Panc1 (cell line): ENCODE results near the gene MYH14. TPM values are rescaled to one million over a fixed set of nuclear protein-coding genes. Genes with fewer than 3 reads are reported as not detected.

Experiments
- ATAC-seq: fragments of 200-7000 bp; cut with Tn5 transposase; 2 replicates; pipeline ENCODE4 v1.9.1; 2020; ENCODE audit warnings: mild to moderate bottlenecking, moderate library complexity
- BruUV-seq: library from RNA; stranded (reverse); fragments of 400-500 nt; replicated peaks from 2 replicates; lab custom pipeline; 2021; lab: Mats Ljungman, UMichigan
- CTCF ChIA-PET: fragments of 300-600 bp; sonication (Branson Sonifier 250); formaldehyde crosslinking; loops from one replicate; lab custom pipeline; 2022; ENCODE audit warnings: antibody characterized with exemption; lab: Charles Lee
- POLR2A ChIA-PET: fragments of 300-600 bp; sonication (Branson Sonifier 250); formaldehyde crosslinking; loops from one replicate; lab custom pipeline; 2022; ENCODE audit warnings: antibody characterized with exemption; lab: Charles Lee
- DNase-seq: peaks from one replicate; pipeline ENCODE4 v3.0.0-alpha.2; 2010; ENCODE audit warnings: low read depth, low spot score
- H3K27ac ChIP-seq: 2 replicates; pipeline ENCODE4 v1.5.1; 2011; ENCODE audit warnings: mild to moderate bottlenecking, low read length, inconsistent platforms
- H3K27me3 ChIP-seq: fragments of 200-500 bp; sonication (Bioruptor generic); 2 replicates; pipeline ENCODE4 v1.6.0; 2014; ENCODE audit warnings: low read length, inconsistent platforms; ENCODE audit not compliant: control insufficient read depth, insufficient read depth
- H3K36me3 ChIP-seq: fragments of 200-500 bp; sonication (Bioruptor generic); 2 replicates; pipeline ENCODE4 v1.5.1; 2014; ENCODE audit warnings: inconsistent platforms, mild to moderate bottlenecking, low read length, moderate library complexity; ENCODE audit not compliant: control insufficient read depth, insufficient read depth
- H3K4me1 ChIP-seq: 2 replicates; pipeline ENCODE4 v1.5.1; 2011; ENCODE audit warnings: inconsistent platforms, mild to moderate bottlenecking, low read length, moderate library complexity; ENCODE audit not compliant: control insufficient read depth, insufficient read depth
- H3K4me3 ChIP-seq, 2 experiments: 2 replicates each; pipeline ENCODE4 v1.5.1; 2011 to 2012; ENCODE audit warnings: low read depth in 2 of 2, low read length in 2 of 2, mild to moderate bottlenecking in 2 of 2, inconsistent platforms in 1 of 2, moderate library complexity in 1 of 2
- H3K9me3 ChIP-seq: fragments of 200-500 bp; sonication (Bioruptor generic); 2 replicates; pipeline ENCODE4 v1.5.1; 2014; ENCODE audit warnings: low read depth, mild to moderate bottlenecking, inconsistent platforms, low read length, moderate library complexity; ENCODE audit not compliant: control insufficient read depth, insufficient read depth
- POLR2AphosphoS5 ChIP-seq: IDR thresholded peaks from 2 replicates; pipeline ENCODE4 v1.6.1; 2012; ENCODE audit warnings: mild to moderate bottlenecking, low read depth, low read length, moderate library complexity
- SIN3A ChIP-seq: IDR thresholded peaks from 2 replicates; pipeline ENCODE4 v1.6.1; 2012; ENCODE audit warnings: low read depth, mild to moderate bottlenecking, low read length, moderate library complexity, borderline replicate concordance; ENCODE audit not compliant: insufficient read depth
- TCF7L2 ChIP-seq: IDR thresholded peaks from 2 replicates; pipeline ENCODE4 v1.6.1; 2011; ENCODE audit warnings: mild to moderate bottlenecking, low read depth, low read length, inconsistent platforms
- in situ Hi-C: cut with HindIII; loops from 2 replicates; pipeline ENCODE4 v1.10.0; 2016; ENCODE audit warnings: low sequenced_read_pairs, low pct_unique_long_range_greater_than_20kb
- intact Hi-C: fragments of 100-400 bp; cut with micrococcal nuclease; formaldehyde crosslinking; loops from one replicate; pipeline ENCODE4 v1.10.0; 2022; ENCODE audit not compliant: unreplicated experiment
- total RNA-seq: library from RNA; stranded (reverse); gene quantifications from one replicate; pipeline ENCODE4 v1.2.1, GENCODE V29; 2021; ENCODE audit not compliant: unreplicated experiment
- TF ChIP-seq, protein P1 (sequence below), 2 experiments: IDR thresholded peaks; 2 replicates each; pipeline ENCODE4 v1.6.1; 2011 to 2012; ENCODE audit warnings: low read depth in 2 of 2, control low read depth in 1 of 2, low read length in 1 of 2, mild to moderate bottlenecking in 1 of 2, moderate library complexity in 1 of 2; ENCODE audit not compliant: insufficient read depth in 1 of 2
- TF ChIP-seq, protein P2 (sequence below): fragments of 450-650 bp; IDR thresholded peaks from 2 replicates; pipeline ENCODE4 v1.5.1; 2017; ENCODE audit warnings: mild to moderate bottlenecking

The MYH14 gene
- total RNA-seq, 1 experiment from 2014 or later, result 23.8 TPM

DNA sequence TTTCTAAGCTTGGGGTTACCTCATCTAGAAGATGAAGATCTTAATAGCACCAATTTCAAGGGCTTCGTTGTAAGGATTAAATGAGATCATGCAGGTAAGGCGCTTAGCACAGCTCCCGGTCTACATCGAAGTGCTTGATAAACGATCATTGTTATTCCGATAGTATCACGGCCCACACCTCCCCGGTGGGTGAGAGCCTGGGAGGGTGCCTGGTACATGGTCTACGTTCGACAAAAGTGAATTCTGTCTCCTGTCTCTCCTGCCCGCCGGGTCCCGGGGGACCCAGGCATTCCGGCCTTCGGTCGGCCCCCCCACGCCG is 501 bp upstream of the MYH14 start:
- ATAC-seq (peak; percentile 7), DNase-seq (no peak)
- intact Hi-C loops, result no loop called here
- ChIA-PET POLR2A (interaction anchor here (0.6 kb wide), 1 partner anchor 60 kb away, joined by 3 read pairs; no protein-coding TSS in a partner anchor), CTCF (no interaction called here)
- Histone ChIP-seq H3K9me3 (no peaks in the 10 kb centered on the region), H3K27me3 (no peaks in the 10 kb centered on the region), H3K36me3 (no peaks in the 10 kb centered on the region), H3K4me3 (peak overlapping the region; percentile 41 to 51), H3K4me1 (no peaks in the 10 kb centered on the region; the same call in 1 of the 2 replicates), H3K27ac (0 out of 2 replicates have a peak overlapping the region, but pooled peaks have one; percentile 51)
- in situ Hi-C loops, result no loop called here
- BruUV-seq, result no TSS peak
- TF ChIP-seq, protein P1, sequence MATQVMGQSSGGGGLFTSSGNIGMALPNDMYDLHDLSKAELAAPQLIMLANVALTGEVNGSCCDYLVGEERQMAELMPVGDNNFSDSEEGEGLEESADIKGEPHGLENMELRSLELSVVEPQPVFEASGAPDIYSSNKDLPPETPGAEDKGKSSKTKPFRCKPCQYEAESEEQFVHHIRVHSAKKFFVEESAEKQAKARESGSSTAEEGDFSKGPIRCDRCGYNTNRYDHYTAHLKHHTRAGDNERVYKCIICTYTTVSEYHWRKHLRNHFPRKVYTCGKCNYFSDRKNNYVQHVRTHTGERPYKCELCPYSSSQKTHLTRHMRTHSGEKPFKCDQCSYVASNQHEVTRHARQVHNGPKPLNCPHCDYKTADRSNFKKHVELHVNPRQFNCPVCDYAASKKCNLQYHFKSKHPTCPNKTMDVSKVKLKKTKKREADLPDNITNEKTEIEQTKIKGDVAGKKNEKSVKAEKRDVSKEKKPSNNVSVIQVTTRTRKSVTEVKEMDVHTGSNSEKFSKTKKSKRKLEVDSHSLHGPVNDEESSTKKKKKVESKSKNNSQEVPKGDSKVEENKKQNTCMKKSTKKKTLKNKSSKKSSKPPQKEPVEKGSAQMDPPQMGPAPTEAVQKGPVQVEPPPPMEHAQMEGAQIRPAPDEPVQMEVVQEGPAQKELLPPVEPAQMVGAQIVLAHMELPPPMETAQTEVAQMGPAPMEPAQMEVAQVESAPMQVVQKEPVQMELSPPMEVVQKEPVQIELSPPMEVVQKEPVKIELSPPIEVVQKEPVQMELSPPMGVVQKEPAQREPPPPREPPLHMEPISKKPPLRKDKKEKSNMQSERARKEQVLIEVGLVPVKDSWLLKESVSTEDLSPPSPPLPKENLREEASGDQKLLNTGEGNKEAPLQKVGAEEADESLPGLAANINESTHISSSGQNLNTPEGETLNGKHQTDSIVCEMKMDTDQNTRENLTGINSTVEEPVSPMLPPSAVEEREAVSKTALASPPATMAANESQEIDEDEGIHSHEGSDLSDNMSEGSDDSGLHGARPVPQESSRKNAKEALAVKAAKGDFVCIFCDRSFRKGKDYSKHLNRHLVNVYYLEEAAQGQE (IDR thresholded peaks at IDR 0.05; ENCODE audit: insufficient read depth in 1 of 2, low read depth in 2 of 2, low read length in 1 of 2), result no peak
- TF ChIP-seq SIN3A (no peak), TCF7L2 (no peak), POLR2AphosphoS5 (no peak)
- TF ChIP-seq, protein P2, sequence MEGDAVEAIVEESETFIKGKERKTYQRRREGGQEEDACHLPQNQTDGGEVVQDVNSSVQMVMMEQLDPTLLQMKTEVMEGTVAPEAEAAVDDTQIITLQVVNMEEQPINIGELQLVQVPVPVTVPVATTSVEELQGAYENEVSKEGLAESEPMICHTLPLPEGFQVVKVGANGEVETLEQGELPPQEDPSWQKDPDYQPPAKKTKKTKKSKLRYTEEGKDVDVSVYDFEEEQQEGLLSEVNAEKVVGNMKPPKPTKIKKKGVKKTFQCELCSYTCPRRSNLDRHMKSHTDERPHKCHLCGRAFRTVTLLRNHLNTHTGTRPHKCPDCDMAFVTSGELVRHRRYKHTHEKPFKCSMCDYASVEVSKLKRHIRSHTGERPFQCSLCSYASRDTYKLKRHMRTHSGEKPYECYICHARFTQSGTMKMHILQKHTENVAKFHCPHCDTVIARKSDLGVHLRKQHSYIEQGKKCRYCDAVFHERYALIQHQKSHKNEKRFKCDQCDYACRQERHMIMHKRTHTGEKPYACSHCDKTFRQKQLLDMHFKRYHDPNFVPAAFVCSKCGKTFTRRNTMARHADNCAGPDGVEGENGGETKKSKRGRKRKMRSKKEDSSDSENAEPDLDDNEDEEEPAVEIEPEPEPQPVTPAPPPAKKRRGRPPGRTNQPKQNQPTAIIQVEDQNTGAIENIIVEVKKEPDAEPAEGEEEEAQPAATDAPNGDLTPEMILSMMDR, result no peak

DNA sequence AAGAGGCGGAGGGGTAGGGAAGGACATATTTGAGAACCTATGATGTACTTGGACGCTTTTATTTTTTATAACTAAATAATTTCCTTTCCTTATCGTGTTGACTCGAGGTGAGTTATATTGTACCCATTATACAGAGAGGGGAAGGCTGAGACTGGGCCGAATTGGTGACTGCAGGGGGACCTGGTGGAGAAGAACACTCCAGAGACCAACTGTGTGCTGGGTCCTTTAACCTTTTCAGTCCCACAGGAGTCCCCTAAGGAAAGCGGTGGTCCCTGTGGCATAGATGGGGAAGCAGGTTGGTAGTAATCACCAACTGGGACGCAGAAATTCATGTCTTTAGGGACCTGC is 633 bp downstream of the MYH14 start:
- H3K4me1 ChIP-seq, result no peaks in the 10 kb centered on the region; the same call in 1 of the 2 replicates
- H3K27ac ChIP-seq, result peak overlapping the region; percentile 51; the same call in 1 of the 2 replicates
- in situ Hi-C loops, result no loop called here
- POLR2A ChIA-PET, result no interaction called here
- intact Hi-C loops, result no loop called here
- H3K27me3 ChIP-seq, result no peaks in the 10 kb centered on the region
- no peak for TF ChIP-seq SIN3A
- TF ChIP-seq POLR2AphosphoS5, result no peak
- TF ChIP-seq, protein P1 (IDR thresholded peaks at IDR 0.05; ENCODE audit: insufficient read depth in 1 of 2, low read depth in 2 of 2, low read length in 1 of 2), result no peak
- TF ChIP-seq, protein P2, result no peak
- TF ChIP-seq TCF7L2, result no peak
- CTCF ChIA-PET, result no interaction called here
- H3K9me3 ChIP-seq, result no peaks in the 10 kb centered on the region
- DNase-seq (no peak), ATAC-seq (no peak)
- BruUV-seq, result no TSS peak
- H3K36me3 ChIP-seq, result no peaks in the 10 kb centered on the region
- peak overlapping the region; percentile 50 to 51 for H3K4me3 ChIP-seq
